Measurements from ENCODE around the gene TMEM219. TPM values are rescaled to one million over a fixed set of nuclear protein-coding genes. Genes with fewer than 3 reads are reported as not detected.

Gene TMEM219
- total and polyA plus RNA-seq, 9 of the 15 experiments (the other 6 are each of a cell fraction or from before 2014, with no cell fraction given) = 35.3 to 62.8 (median 55.5) TPM

DNA sequence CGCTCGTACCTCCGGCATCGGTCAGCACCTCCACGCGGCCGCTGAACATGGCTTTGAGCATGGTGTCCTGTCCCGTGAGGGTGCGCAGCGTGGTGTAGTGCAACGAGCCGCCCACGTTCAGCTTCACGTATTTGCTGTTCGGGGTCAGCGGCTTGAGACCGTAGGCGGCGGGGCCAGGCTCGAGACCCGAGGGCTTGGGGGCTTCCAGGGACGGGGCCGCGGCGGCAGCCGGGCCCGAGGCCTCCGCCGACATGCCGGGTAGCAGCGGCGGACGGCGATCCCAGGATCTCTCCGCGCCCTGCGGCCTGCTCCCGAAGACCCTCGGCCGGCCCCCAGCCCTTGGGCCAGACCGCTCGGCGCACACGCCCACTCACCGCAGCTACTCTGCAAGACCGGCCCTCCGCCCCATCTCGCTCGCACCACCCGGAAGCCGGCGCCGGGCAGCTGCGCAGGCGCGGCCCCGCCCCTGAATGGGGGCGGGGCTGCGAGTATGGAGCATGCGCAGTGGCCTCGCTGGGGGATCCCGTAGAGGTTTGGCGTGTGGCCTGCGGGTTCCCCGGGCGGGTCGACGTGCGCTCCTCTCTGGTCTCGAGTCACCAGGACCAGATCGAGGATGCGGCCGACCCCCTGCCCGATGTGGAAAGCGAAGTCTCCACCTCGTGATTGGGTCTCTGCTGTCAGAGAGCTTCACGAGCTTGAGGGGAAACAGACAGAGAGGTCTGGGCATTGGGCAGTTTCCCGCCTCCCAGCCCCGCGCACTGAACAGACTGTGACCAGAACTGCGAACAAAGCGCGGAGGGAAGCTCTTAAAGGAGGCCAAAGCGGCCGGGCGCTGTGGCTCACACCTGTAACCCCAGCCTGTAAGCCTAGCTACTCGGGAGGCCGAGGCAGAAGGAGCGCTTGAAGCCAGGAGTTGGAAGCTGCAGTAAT, 35.8 kb upstream of the TMEM219 start, which contains the start of gene KCTD13 (continued):
- TF ChIP-seq SNIP1 (IDR thresholded peaks at IDR 0.05; ENCODE audit: low read depth) (no peak), PCBP1 (IDR thresholded peaks at IDR 0.05; ENCODE audit: low read depth, low read length, poor library complexity, severe bottlenecking) (peak; percentile 67), SAFB2 (IDR thresholded peaks at IDR 0.05; ENCODE audit: borderline replicate concordance, low read depth, low read length, severe bottlenecking) (no peak), CBFA2T3 (IDR thresholded peaks at IDR 0.05) (no peak), POLR2AphosphoS5 (IDR thresholded peaks at IDR 0.05; ENCODE audit: control insufficient read depth, insufficient read depth, low read depth, low read length) (peak; percentile 76), IFI16 (CRISPR knock-in tag; IDR thresholded peaks at IDR 0.05) (no peak), PRPF4 (IDR thresholded peaks at IDR 0.05; ENCODE audit: insufficient read depth, low read depth, low read length, poor library complexity, severe bottlenecking) (no peak), GABPB2 (CRISPR knock-in tag; conservative IDR thresholded peaks at IDR 0.05) (no peak), ETV6 (IDR thresholded peaks at IDR 0.05; ENCODE audit: borderline replicate concordance in 1 of 2, low read depth in 2 of 2, low read length in 1 of 2) (no peak), ETV6 (CRISPR knock-in tag; IDR thresholded peaks at IDR 0.05; ENCODE audit: borderline replicate concordance) (no peak), ZNF12 (CRISPR knock-in tag; IDR thresholded peaks at IDR 0.05) (no peak), ZNF134 (CRISPR knock-in tag; conservative IDR thresholded peaks at IDR 0.05) (no peak), LARP7 (IDR thresholded peaks at IDR 0.05) (no peak), ZNF561 (CRISPR knock-in tag; conservative IDR thresholded peaks at IDR 0.05) (no peak), PHB (CRISPR knock-in tag; IDR thresholded peaks at IDR 0.05) (no peak), ZFX (CRISPR knock-in tag; IDR thresholded peaks at IDR 0.05) (peak; percentile 90), NCOA4 (IDR thresholded peaks at IDR 0.05; ENCODE audit: partially characterized antibody) (no peak), RAD51 (IDR thresholded peaks at IDR 0.05; ENCODE audit: borderline replicate concordance, low read depth) (no peak)
- TF ChIP-seq, protein P1, sequence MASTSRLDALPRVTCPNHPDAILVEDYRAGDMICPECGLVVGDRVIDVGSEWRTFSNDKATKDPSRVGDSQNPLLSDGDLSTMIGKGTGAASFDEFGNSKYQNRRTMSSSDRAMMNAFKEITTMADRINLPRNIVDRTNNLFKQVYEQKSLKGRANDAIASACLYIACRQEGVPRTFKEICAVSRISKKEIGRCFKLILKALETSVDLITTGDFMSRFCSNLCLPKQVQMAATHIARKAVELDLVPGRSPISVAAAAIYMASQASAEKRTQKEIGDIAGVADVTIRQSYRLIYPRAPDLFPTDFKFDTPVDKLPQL (IDR thresholded peaks at IDR 0.05; ENCODE audit: extremely low read depth, insufficient read length) = no peak
- TF ChIP-seq, protein P2, sequence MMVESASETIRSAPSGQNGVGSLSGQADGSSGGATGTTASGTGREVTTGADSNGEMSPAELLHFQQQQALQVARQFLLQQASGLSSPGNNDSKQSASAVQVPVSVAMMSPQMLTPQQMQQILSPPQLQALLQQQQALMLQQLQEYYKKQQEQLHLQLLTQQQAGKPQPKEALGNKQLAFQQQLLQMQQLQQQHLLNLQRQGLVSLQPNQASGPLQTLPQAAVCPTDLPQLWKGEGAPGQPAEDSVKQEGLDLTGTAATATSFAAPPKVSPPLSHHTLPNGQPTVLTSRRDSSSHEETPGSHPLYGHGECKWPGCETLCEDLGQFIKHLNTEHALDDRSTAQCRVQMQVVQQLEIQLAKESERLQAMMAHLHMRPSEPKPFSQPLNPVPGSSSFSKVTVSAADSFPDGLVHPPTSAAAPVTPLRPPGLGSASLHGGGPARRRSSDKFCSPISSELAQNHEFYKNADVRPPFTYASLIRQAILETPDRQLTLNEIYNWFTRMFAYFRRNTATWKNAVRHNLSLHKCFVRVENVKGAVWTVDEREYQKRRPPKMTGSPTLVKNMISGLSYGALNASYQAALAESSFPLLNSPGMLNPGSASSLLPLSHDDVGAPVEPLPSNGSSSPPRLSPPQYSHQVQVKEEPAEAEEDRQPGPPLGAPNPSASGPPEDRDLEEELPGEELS (CRISPR knock-in tag; IDR thresholded peaks at IDR 0.05; ENCODE audit: borderline replicate concordance) = 0 out of 2 replicates have a peak, but pooled peaks have one; percentile 43
- TF ChIP-seq, protein P3, sequence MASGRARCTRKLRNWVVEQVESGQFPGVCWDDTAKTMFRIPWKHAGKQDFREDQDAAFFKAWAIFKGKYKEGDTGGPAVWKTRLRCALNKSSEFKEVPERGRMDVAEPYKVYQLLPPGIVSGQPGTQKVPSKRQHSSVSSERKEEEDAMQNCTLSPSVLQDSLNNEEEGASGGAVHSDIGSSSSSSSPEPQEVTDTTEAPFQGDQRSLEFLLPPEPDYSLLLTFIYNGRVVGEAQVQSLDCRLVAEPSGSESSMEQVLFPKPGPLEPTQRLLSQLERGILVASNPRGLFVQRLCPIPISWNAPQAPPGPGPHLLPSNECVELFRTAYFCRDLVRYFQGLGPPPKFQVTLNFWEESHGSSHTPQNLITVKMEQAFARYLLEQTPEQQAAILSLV (tag; IDR thresholded peaks at IDR 0.05) = no peak
- TF ChIP-seq, protein P4, sequence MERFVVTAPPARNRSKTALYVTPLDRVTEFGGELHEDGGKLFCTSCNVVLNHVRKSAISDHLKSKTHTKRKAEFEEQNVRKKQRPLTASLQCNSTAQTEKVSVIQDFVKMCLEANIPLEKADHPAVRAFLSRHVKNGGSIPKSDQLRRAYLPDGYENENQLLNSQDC (CRISPR knock-in tag; IDR thresholded peaks at IDR 0.05) = no peak
- TF ChIP-seq, protein P5, sequence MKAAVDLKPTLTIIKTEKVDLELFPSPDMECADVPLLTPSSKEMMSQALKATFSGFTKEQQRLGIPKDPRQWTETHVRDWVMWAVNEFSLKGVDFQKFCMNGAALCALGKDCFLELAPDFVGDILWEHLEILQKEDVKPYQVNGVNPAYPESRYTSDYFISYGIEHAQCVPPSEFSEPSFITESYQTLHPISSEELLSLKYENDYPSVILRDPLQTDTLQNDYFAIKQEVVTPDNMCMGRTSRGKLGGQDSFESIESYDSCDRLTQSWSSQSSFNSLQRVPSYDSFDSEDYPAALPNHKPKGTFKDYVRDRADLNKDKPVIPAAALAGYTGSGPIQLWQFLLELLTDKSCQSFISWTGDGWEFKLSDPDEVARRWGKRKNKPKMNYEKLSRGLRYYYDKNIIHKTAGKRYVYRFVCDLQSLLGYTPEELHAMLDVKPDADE (conservative IDR thresholded peaks at IDR 0.05; ENCODE audit: control insufficient read depth, low read depth, low read length) = peak; percentile 59; the same call in 1 of the 2 replicates
